Tibial artery (tissue), 4 donors: ENCODE data around the gene C14orf119.

ENCODE experiments used
- DNase-seq, 2 donors: peaks; one replicate each; pipeline ENCODE4 v3.0.0-alpha.2; 2019
- H3K27ac ChIP-seq, 2 donors: fragments of 200-600 bp; sonication (generic) in 1 of 2; 1 replicate in 1 of 2; 2 replicates in 1 of 2; pipeline ENCODE4 v1.5.1; 2018 to 2019; ENCODE audit warnings: mild to moderate bottlenecking in 1 of 2
- H3K27me3 ChIP-seq, 2 donors: fragments of 200-600 bp; sonication (generic) in 1 of 2; one replicate each; pipeline versions ENCODE4 v1.5.1 to v1.6.0; 2016 to 2019
- H3K36me3 ChIP-seq, 3 donors: fragments of 200-600 bp; sonication (generic) in 2 of 3; one replicate each; pipeline ENCODE4 v1.5.1; 2016 to 2019; ENCODE audit warnings: mild to moderate bottlenecking in 2 of 3
- H3K4me1 ChIP-seq, 4 donors: fragments of 200-600 bp; sonication (generic) in 2 of 4; 1 replicate in 3 of 4; 2 replicates in 1 of 4; pipeline ENCODE4 v1.5.1; 2016 to 2019
- H3K4me3 ChIP-seq, 2 donors: fragments of 200-600 bp; sonication (generic) in 1 of 2; 1 replicate in 1 of 2; 2 replicates in 1 of 2; pipeline ENCODE4 v1.5.1; 2018 to 2019; ENCODE audit warnings: mild to moderate bottlenecking in 2 of 2
- H3K9me3 ChIP-seq, 3 donors: fragments of 200-600 bp; sonication (generic) in 1 of 3; one replicate each; pipeline ENCODE4 v1.5.1; 2016 to 2019
- CTCF ChIP-seq, 2 experiments: fragments of 200-600 bp in 1 of 2; fragments of 450-650 bp in 1 of 2; IDR thresholded peaks; one replicate each; pipeline ENCODE4 v1.5.1; 2017 to 2019; ENCODE audit warnings: antibody characterized with exemption in 2 of 2, mild to moderate bottlenecking in 1 of 2, moderate library complexity in 1 of 2
- intact Hi-C: fragments of 100-400 bp; cut with DNase I; formaldehyde crosslinking; loops from one replicate; pipeline ENCODE4 v1.15.0; 2023; ENCODE audit warnings: low total_unique reads

The C14orf119 gene

GRCh38 chr14:23101986-23102625, 6.8 kb downstream of the C14orf119 start:
- Histone ChIP-seq H3K4me1 (peaks cover 0 to 10% (median 6%) of the 10 kb centered on the region in 4 donors), H3K4me3 (no peak overlapping the region), H3K27ac (no peak overlapping the region), H3K36me3 (peaks cover 22% of the 10 kb centered on the region in 3 donors), H3K9me3 (no peaks in the 10 kb centered on the region), H3K27me3 (no peaks in the 10 kb centered on the region)
- intact Hi-C loops = no loop called here
- no peak for TF ChIP-seq CTCF (IDR thresholded peaks at IDR 0.05)
- peak in 1 of 2 donors; percentile 46 for DNase-seq

- H3K4me3 ChIP-seq = no peak overlapping the region
- DNase-seq = no peak
- intact Hi-C loops = no loop called here
- no peaks in the 10 kb centered on the region for H3K27me3 ChIP-seq
- H3K9me3 ChIP-seq = no peaks in the 10 kb centered on the region
- H3K27ac ChIP-seq = no peak overlapping the region
- no peak for TF ChIP-seq CTCF (IDR thresholded peaks at IDR 0.05)
- peaks cover 0 to 3% (median under 1%) of the 10 kb centered on the region in 4 donors for H3K4me1 ChIP-seq
- peaks cover 17 to 18% (median 17%) of the 10 kb centered on the region in 3 donors for H3K36me3 ChIP-seq
These were observed 7.5 kb downstream of the C14orf119 start for GRCh38 chr14:23102801-23103200.

- H3K27ac ChIP-seq = no peak overlapping the region
- no peaks in the 10 kb centered on the region for H3K9me3 ChIP-seq
- H3K4me3 ChIP-seq = no peak overlapping the region
- H3K4me1 ChIP-seq = no peaks in the 10 kb centered on the region
- intact Hi-C loops = no loop called here
- TF ChIP-seq CTCF (IDR thresholded peaks at IDR 0.05) = no peak
- DNase-seq = no peak
- H3K27me3 ChIP-seq = no peaks in the 10 kb centered on the region
- H3K36me3 ChIP-seq = peaks cover 9 to 10% (median 10%) of the 10 kb centered on the region in 3 donors
These were observed 8.3 kb downstream of the C14orf119 start for GRCh38 chr14:23103581-23103980.

GRCh38 chr14:23104070-23104590, 8.8 kb downstream of the C14orf119 start:
- H3K36me3 ChIP-seq = peaks cover 4 to 5% (median 5%) of the 10 kb centered on the region in 3 donors
- peak in 1 of 2 donors; percentile 16 for DNase-seq
- TF ChIP-seq CTCF (IDR thresholded peaks at IDR 0.05) = no peak
- intact Hi-C loops = no loop called here
- no peaks in the 10 kb centered on the region for H3K27me3 ChIP-seq
- no peaks in the 10 kb centered on the region for H3K9me3 ChIP-seq
- H3K27ac ChIP-seq = no peak overlapping the region
- H3K4me1 ChIP-seq = no peaks in the 10 kb centered on the region
- H3K4me3 ChIP-seq = no peak overlapping the region

- H3K27me3 ChIP-seq = no peaks in the 10 kb centered on the region
- intact Hi-C loops = no loop called here
- no peaks in the 10 kb centered on the region for H3K9me3 ChIP-seq
- no peaks in the 10 kb centered on the region for H3K4me1 ChIP-seq
- no peak within 1 kb of the TSS for H3K27ac ChIP-seq
- H3K4me3 ChIP-seq = no peak within 1 kb of the TSS
- no peak for DNase-seq
- no peaks in the 10 kb centered on the region for H3K36me3 ChIP-seq
- TF ChIP-seq CTCF (IDR thresholded peaks at IDR 0.05) = no peak
These were observed 9.5 kb downstream of the C14orf119 start, which contains the start of gene CIROP for GRCh38 chr14:23104591-23105347. CIROP (minus strand) TSS chr14:23104989; CDS start chr14:23104920, 69 bp downstream.
